K562 (cell line): ENCODE results near the gene NKAIN4. TPM values are rescaled to one million over a fixed set of nuclear protein-coding genes. Genes with fewer than 3 reads are reported as not detected.

Experiments
- ATAC-seq: fragments of 200-7000 bp; cut with Tn5 transposase; 3 replicates; pipeline ENCODE4 v1.9.1; 2020; ENCODE audit warnings: moderate library complexity
- BruUV-seq: library from RNA; stranded (reverse); fragments of 400-500 nt; replicated peaks from 2 replicates; lab custom pipeline; 2021; lab: Mats Ljungman, UMichigan
- CTCF ChIA-PET: fragments of 300-600 bp; formaldehyde crosslinking; extraction: SDS; loops from one replicate; lab custom pipeline; 2021; ENCODE audit warnings: low intra/inter-chr PET ratio; lab: Yijun Ruan, JAX
- POLR2A ChIA-PET: fragments of 300-600, 350-650 bp; sonication (Branson Sonifier 250); formaldehyde crosslinking; extraction: SDS; loops from one replicate; lab custom pipeline; 2021; ENCODE audit warnings: antibody characterized with exemption, inconsistent platforms; lab: Yijun Ruan, JAX
- DNase-seq, 4 experiments: peaks; one replicate each; pipeline versions ENCODE4 v3.0.0 to v3.0.0-alpha.2; 2011 to 2018; ENCODE audit warnings: low spot score in 3 of 4, mixed read lengths in 3 of 4; ENCODE audit errors: extremely low read depth in 1 of 4
- FAIRE-seq: peaks from 2 replicates; lab custom pipeline; 2011; peaks lifted over from hg19 to GRCh38; lab: Jason Lieb, UNC
- H2AFZ ChIP-seq: 2 replicates; pipeline ENCODE4 v1.6.0; 2011; ENCODE audit warnings: low read depth, low read length, control low read depth, inconsistent platforms
- H3K27ac ChIP-seq: fragments of 200-600 bp; 3 replicates; pipeline ENCODE4 v1.8.0; 2011; ENCODE audit warnings: low read depth, mild to moderate bottlenecking, control low read depth, inconsistent platforms, low read length, moderate library complexity, mixed read lengths; ENCODE audit errors: extremely low read depth
- H3K27me3 ChIP-seq, 2 experiments: fragments of 300-600 bp in 1 of 2; 2 replicates in 1 of 2; 3 replicates in 1 of 2; pipeline versions ENCODE4 v1.6.0 to v1.8.0; 2011; ENCODE audit warnings: inconsistent platforms in 2 of 2, low read length in 2 of 2, mild to moderate bottlenecking in 1 of 2, mixed read lengths in 1 of 2, moderate library complexity in 1 of 2; ENCODE audit not compliant: control insufficient read depth in 2 of 2, insufficient read depth in 2 of 2
- H3K36me3 ChIP-seq: fragments of 300-600 bp; 3 replicates; pipeline ENCODE4 v1.8.0; 2011; ENCODE audit warnings: mild to moderate bottlenecking, low read length, inconsistent platforms; ENCODE audit not compliant: control insufficient read depth, insufficient read depth
- H3K4me1 ChIP-seq, 2 experiments: fragments of 200-600 bp in 1 of 2; replicated peaks in 1 of 2; 2 replicates in 1 of 2; 3 replicates in 1 of 2; pipeline versions ENCODE4 v1.5.1 to v1.8.0; 2011; ENCODE audit warnings: inconsistent platforms in 2 of 2, low read length in 2 of 2, mild to moderate bottlenecking in 1 of 2, mixed read lengths in 1 of 2, moderate library complexity in 1 of 2; ENCODE audit not compliant: control insufficient read depth in 2 of 2, insufficient read depth in 2 of 2
- H3K4me2 ChIP-seq: 2 replicates; pipeline ENCODE4 v1.6.1; 2011; ENCODE audit warnings: low read length, control low read depth, inconsistent platforms, mixed read lengths; ENCODE audit not compliant: insufficient read depth
- H3K4me3 ChIP-seq: fragments of 200-600 bp; sonication (generic), shearing (Covaris generic); 2 replicates; pipeline ENCODE4 v1.5.1; 2016; ENCODE audit warnings: control low read depth, inconsistent platforms
- H3K79me2 ChIP-seq: fragments of 200-600 bp; 3 replicates; pipeline ENCODE4 v1.8.0; 2011; ENCODE audit warnings: low read length, inconsistent platforms; ENCODE audit not compliant: control insufficient read depth, insufficient read depth
- H3K9ac ChIP-seq, 2 experiments: 2 replicates each; pipeline versions ENCODE4 v1.6.0 to v1.6.1; 2011; ENCODE audit warnings: low read depth in 2 of 2, low read length in 2 of 2, control low read depth in 1 of 2, inconsistent platforms in 1 of 2, mild to moderate bottlenecking in 1 of 2, mixed read lengths in 1 of 2; ENCODE audit not compliant: insufficient read depth in 1 of 2
- H3K9me1 ChIP-seq: one replicate; pipeline ENCODE4 v1.6.0; 2011; ENCODE audit warnings: inconsistent platforms, mild to moderate bottlenecking, low read length, moderate library complexity; ENCODE audit not compliant: control insufficient read depth, insufficient read depth
- H3K9me3 ChIP-seq: replicated peaks from 2 replicates; pipeline ENCODE4 v1.5.1; 2011; ENCODE audit warnings: low read depth, low read length, inconsistent platforms; ENCODE audit not compliant: control insufficient read depth, insufficient read depth
- H4K20me1 ChIP-seq: replicated peaks from 2 replicates; pipeline ENCODE4 v1.6.1; 2011; ENCODE audit warnings: low read length, inconsistent platforms, mixed read lengths; ENCODE audit not compliant: control insufficient read depth, insufficient read depth
- CREB3L1 ChIP-seq: fragments of 450-650 bp; IDR thresholded peaks from 2 replicates; pipeline ENCODE4 v1.6.1; 2014; ENCODE audit warnings: low read depth, mild to moderate bottlenecking, moderate library complexity, borderline replicate concordance
- ELF1 ChIP-seq: fragments of 200-800 bp; sonication (Bioruptor generic); IDR thresholded peaks from 2 replicates; pipeline ENCODE4 v1.6.1; 2016; ENCODE audit warnings: missing genetic modification characterization, missing compliant biosample characterization
- MTA3 ChIP-seq: fragments of 450-650 bp; formaldehyde crosslinking; IDR thresholded peaks from 2 replicates; pipeline ENCODE4 v1.6.1; 2017; ENCODE audit warnings: mild to moderate bottlenecking, borderline replicate concordance
- PKNOX1 ChIP-seq: fragments of 450-650 bp; IDR thresholded peaks from 2 replicates; pipeline ENCODE4 v1.6.1; 2016
- POLR2AphosphoS2 ChIP-seq: IDR thresholded peaks from 2 replicates; pipeline ENCODE4 v1.6.1; 2012; ENCODE audit warnings: low read length, improper control_type of control experiment
- POLR2G ChIP-seq: fragments of 200-400 bp; formaldehyde crosslinking; IDR thresholded peaks from 2 replicates; pipeline ENCODE4 v1.6.1; 2017; ENCODE audit warnings: low read depth, mild to moderate bottlenecking, antibody characterized with exemption, low read length, moderate library complexity
- POLR2H ChIP-seq: IDR thresholded peaks from 2 replicates; pipeline ENCODE4 v1.6.1; 2016; ENCODE audit warnings: missing genetic modification characterization, low read depth, mild to moderate bottlenecking, control low read depth, missing compliant biosample characterization, moderate library complexity
- RBFOX2 ChIP-seq: fragments of 200-400 bp; formaldehyde crosslinking; IDR thresholded peaks from 2 replicates; pipeline ENCODE4 v1.6.1; 2017; ENCODE audit warnings: low read depth, mild to moderate bottlenecking, low read length, moderate library complexity
- SUPT5H ChIP-seq: fragments of 450-650 bp; IDR thresholded peaks from 2 replicates; pipeline ENCODE4 v1.6.1; 2016
- TAF7 ChIP-seq: fragments of 450-650 bp; IDR thresholded peaks from 2 replicates; pipeline ENCODE4 v1.6.1; 2016; ENCODE audit warnings: missing genetic modification characterization, missing compliant biosample characterization
- U2AF2 ChIP-seq: fragments of 200-400 bp; formaldehyde crosslinking; optimal IDR thresholded peaks from 2 replicates; pipeline ENCODE3; 2017; ENCODE audit warnings: low read depth, mild to moderate bottlenecking, low read length
- ZNF766 ChIP-seq: fragments of 200-800 bp; sonication (Bioruptor generic); conservative IDR thresholded peaks from 2 replicates; pipeline ENCODE4 v1.6.1; 2016; ENCODE audit warnings: missing genetic modification characterization, missing compliant biosample characterization
- WGBS: fragments of 100-300 bp; shearing (Covaris generic); methylation state at CpG from one replicate; pipeline ENCODE4 v1.1.6; 2016; ENCODE audit warnings: low coverage, mixed read lengths; ENCODE audit not compliant: insufficient coverage; ENCODE audit errors: missing lambda C conversion rate; 5-methylcytosine and 5-hydroxymethylcytosine counted together
- in situ Hi-C: fragments of 300-500 bp; cut with MboI; formaldehyde crosslinking; loops from 4 replicates; pipeline ENCODE4 v1.15.0; 2018; ENCODE audit warnings: inconsistent platforms, mixed read lengths
- intact Hi-C: fragments of 100-400 bp; cut with micrococcal nuclease; formaldehyde crosslinking; loops from 2 replicates; pipeline ENCODE4 v1.14.2; 2022
- polyA plus RNA-seq, 8 experiments: library from polyadenylated mRNA; depleted of rRNA in 4 of 8; stranded (reverse) in 5 of 8; unstranded in 3 of 8; fragments of >200 nt; fragmentation: Nextera tagmentation in 2 of 8; fragmentation: Illumina TruSeq in 1 of 8; extraction: Ambion mirVana in 2 of 8; extraction: Trizol in 1 of 8; gene quantifications; 2 replicates each; pipeline versions ENCODE4 v1.2.1 to v1.2.3, GENCODE V29; 2011 to 2014; ENCODE audit warnings: inconsistent platforms in 1 of 8, missing spikeins in 1 of 8
- total RNA-seq, 7 experiments: library from RNA; depleted of rRNA in 6 of 7; stranded (reverse); fragments of >200 nt in 6 of 7; fragmentation: Illumina TruSeq in 2 of 7; extraction: Trizol in 2 of 7; gene quantifications; 2 replicates each; pipeline versions ENCODE4 v1.2.1 to v1.2.3, GENCODE V29; 2011 to 2021; ENCODE audit warnings: low replicate concordance in 1 of 7

The NKAIN4 gene
- total and polyA plus RNA-seq, 9 of the 15 experiments (the other 6 are each of a cell fraction or from before 2014, with no cell fraction given) = not detected

- Histone ChIP-seq H3K9me3 (no peaks in the 10 kb centered on the region), H3K4me3 (no peak overlapping the region), H3K9me1 (peaks cover 10% of the 10 kb centered on the region), H4K20me1 (peaks cover 25% of the 10 kb centered on the region), H3K36me3 (peaks cover 38% of the 10 kb centered on the region; the same call in 2 of the 3 replicates), H2AFZ (no peak overlapping the region), H3K4me2 (no peak overlapping the region), H3K27me3 (peaks cover 1 to 2% of the 10 kb centered on the region in 2 experiments; a peak in 3 of 5 replicates), H3K79me2 (no peaks in the 10 kb centered on the region), H3K27ac (no peak overlapping the region), H3K4me1 (peaks cover 0 to 56% of the 10 kb centered on the region in 2 experiments; a peak in 2 of 5 replicates), H3K9ac (no peak overlapping the region; a peak in 1 of 4 replicates)
- ATAC-seq (no peak), DNase-seq (no peak), FAIRE-seq (no peak)
- in situ Hi-C loops (no loop called here), intact Hi-C loops (loop anchor here (5.0 kb wide), 1 partner anchor 62 kb away; no protein-coding TSS in a partner anchor)
- BruUV-seq = no TSS peak
- TF ChIP-seq U2AF2 (no peak), SUPT5H (peak; percentile 22; the same call in 1 of the 2 replicates), ZNF766 (CRISPR knock-in tag) (no peak), POLR2G (peak; percentile 21), ELF1 (tag) (no peak), TAF7 (tag) (no peak), RBFOX2 (0 out of 2 replicates have a peak, but pooled peaks have one; percentile 24), POLR2H (tag) (no peak), PKNOX1 (no peak), CREB3L1 (no peak), MTA3 (peak; percentile 32; the same call in 1 of the 2 replicates), POLR2AphosphoS2 (0 out of 2 replicates have a peak, but pooled peaks have one; percentile 14)
- ChIA-PET POLR2A (interaction anchor here (0.6 to 1.2 kb wide), 2 partner anchors 13 to 137 kb away, joined by 3 to 5 read pairs; no protein-coding TSS in a partner anchor), CTCF (no interaction called here)
- WGBS = 90% methylated on average over 21 of the region's 25 CpGs
Measured at GRCh38 chr20:63289311-63290135, 35.3 kb upstream of the NKAIN4 start.
